ENCODE data around the gene PRDM12. TPM values are rescaled to one million over a fixed set of nuclear protein-coding genes. Genes with fewer than 3 reads are reported as not detected.

Gene PRDM12
- total RNA-seq, 1 donor from 2014 or later, result not detected

DNA sequence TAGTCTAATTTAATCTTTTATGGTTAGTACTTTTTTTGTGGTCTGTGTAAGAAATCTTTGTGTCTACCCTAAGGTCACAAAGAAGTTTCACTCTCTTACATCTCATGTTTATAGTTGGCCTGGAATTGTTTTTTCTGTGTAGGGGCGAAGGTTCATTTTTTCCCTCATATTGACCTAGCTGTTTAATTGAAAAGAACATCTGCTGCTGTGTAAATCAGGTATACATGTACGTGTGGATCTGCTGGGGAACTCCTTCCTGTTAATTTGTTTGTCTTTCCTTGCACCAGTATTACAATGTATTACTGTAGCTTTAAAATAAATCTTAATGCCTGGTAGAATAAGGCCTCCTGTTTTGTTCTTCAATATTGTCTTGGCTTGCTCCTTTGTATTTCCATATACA is 67.0 kb downstream of the PRDM12 start:
- DNase-seq, result no peak

DNA sequence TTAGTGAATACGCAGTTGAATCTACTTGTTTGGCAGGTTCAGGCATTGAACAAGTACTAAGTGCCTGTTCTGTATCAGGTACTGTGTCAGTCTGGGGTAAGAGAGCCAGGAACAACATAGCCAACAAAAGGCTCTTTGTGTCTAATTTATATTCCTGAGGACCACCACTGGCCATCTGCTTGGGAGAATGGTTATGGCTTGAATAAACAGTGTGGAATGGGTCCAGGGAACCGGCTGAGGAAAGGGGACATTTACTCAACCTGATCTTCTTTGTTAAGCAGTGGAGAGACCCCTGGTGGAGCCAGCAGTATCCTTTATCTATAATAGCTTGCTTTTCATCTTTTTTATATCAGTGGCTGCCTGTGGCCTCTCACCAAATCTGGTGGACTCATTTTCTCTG is 67.7 kb downstream of the PRDM12 start:
- DNase-seq, result no peak

Small RNAs within 50 kb of the gene (small RNA-seq; reads per million reads assigned to genes)
- gene AL359092.1 (not detected), gene MIR6856 (not detected)

Other genes with a start within 250 kb of the PRDM12 start
- 9.8 TPM for gene ASS1, start 219.6 kb upstream of the PRDM12 start, total RNA-seq
- gene FUBP3, start 85.0 kb upstream of the PRDM12 start, total RNA-seq, result 42.7 TPM
- gene EXOSC2, start 29.2 kb downstream of the PRDM12 start, total RNA-seq, result 53.5 TPM
- gene ABL1, start 170.7 kb downstream of the PRDM12 start, total RNA-seq, result 25.1 TPM
- not detected for gene QRFP, start 232.2 kb downstream of the PRDM12 start, total RNA-seq